Esophagus muscularis mucosa (tissue), 4 donors: ENCODE data around the gene TRABD2A. TPM values are rescaled to one million over a fixed set of nuclear protein-coding genes. Genes with fewer than 3 reads are reported as not detected.

Experiments
- DNase-seq: peaks from one replicate; pipeline ENCODE4 v3.0.0-alpha.2; 2017; ENCODE audit errors: extremely low spot score
- H3K27ac ChIP-seq, 4 donors: fragments of 200-600 bp; sonication (generic); replicated peaks in 1 of 4; 1 replicate in 3 of 4; 2 replicates in 1 of 4; pipeline ENCODE4 v1.5.1; 2016 to 2019; ENCODE audit warnings: mild to moderate bottlenecking in 1 of 4
- H3K27me3 ChIP-seq, 4 donors: fragments of 200-600 bp; sonication (generic); one replicate each; pipeline versions ENCODE4 v1.5.1 to v1.6.0; 2016 to 2019
- H3K36me3 ChIP-seq, 4 donors: fragments of 200-600 bp; sonication (generic); one replicate each; pipeline ENCODE4 v1.5.1; 2016 to 2019
- H3K4me1 ChIP-seq, 4 donors: fragments of 200-600 bp; sonication (generic); one replicate each; pipeline ENCODE4 v1.5.1; 2016 to 2019
- H3K4me3 ChIP-seq, 4 donors: fragments of 200-600 bp; sonication (generic); 1 replicate in 2 of 4; 2 replicates in 2 of 4; pipeline ENCODE4 v1.5.1; 2016 to 2019; ENCODE audit warnings: mild to moderate bottlenecking in 4 of 4, moderate library complexity in 1 of 4
- H3K9me3 ChIP-seq, 4 donors: fragments of 200-600 bp; sonication (generic); 1 replicate in 3 of 4; 2 replicates in 1 of 4; pipeline ENCODE4 v1.5.1; 2016 to 2019
- EP300 ChIP-seq: sonication (generic); formaldehyde crosslinking; IDR thresholded peaks from one replicate; pipeline ENCODE4 v1.6.1; 2017; ENCODE audit warnings: antibody characterized with exemption
- POLR2A ChIP-seq: fragments of 450-650 bp; IDR thresholded peaks from one replicate; pipeline ENCODE4 v1.6.1; 2017; ENCODE audit warnings: antibody characterized with exemption, moderate library complexity, mild to moderate bottlenecking, low read depth
- POLR2AphosphoS5 ChIP-seq, 2 donors: sonication (generic); formaldehyde crosslinking; IDR thresholded peaks; one replicate each; pipeline ENCODE4 v1.6.1; 2017; ENCODE audit warnings: antibody characterized with exemption in 2 of 2
- WGBS: methylation state at CpG from one replicate; pipeline ENCODE4 v1.1.5; 2018; 5-methylcytosine and 5-hydroxymethylcytosine counted together
- intact Hi-C: fragments of 100-400 bp; cut with DNase I; formaldehyde crosslinking; loops from one replicate; pipeline ENCODE4 v1.15.1; 2023
- total RNA-seq, 4 donors: library from RNA; depleted of rRNA; stranded (reverse); fragments of >200 nt; gene quantifications; one replicate each; pipeline versions ENCODE4 v1.1.0 to v1.2.1, GENCODE V29; 2016
- TF ChIP-seq, protein P1 (sequence below), 3 experiments: fragments of 200-600 bp in 2 of 3; fragments of 450-650 bp in 1 of 3; sonication (generic) in 2 of 3; IDR thresholded peaks; one replicate each; pipeline ENCODE4 v1.5.1; 2017 to 2019; ENCODE audit warnings: antibody characterized with exemption in 3 of 3, mild to moderate bottlenecking in 2 of 3, moderate library complexity in 1 of 3

TRABD2A gene
- total RNA-seq, 4 donors from 2014 or later: 1.2 to 3.0 (median 2.1) TPM

DNA sequence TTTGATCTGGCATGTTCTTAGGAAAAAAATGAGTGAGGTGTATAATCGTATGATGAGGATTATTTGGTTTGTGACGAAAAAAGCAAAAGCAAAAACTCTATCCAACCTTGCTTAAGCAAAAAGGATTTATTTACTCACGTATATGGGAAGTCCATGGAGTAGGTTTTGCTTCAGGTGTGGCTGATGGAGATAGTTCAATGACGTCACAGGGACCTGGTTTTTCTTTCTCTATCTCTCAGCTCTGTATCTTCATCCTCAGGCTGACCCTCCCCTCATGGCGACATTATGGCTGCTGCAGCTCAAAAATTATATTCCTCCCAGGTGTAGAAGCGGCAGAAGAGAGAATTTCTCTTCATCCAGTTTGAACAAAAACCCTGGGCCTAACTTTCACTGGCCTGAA is 33.5 kb upstream of the TRABD2A start:
- Histone ChIP-seq H3K4me1 (peaks cover 0 to 5% (median 2%) of the 10 kb centered on the region in 4 donors), H3K27ac (no peak overlapping the region), H3K36me3 (no peaks in the 10 kb centered on the region), H3K4me3 (no peak overlapping the region), H3K9me3 (no peaks in the 10 kb centered on the region), H3K27me3 (no peaks in the 10 kb centered on the region)
- TF ChIP-seq, protein P1, sequence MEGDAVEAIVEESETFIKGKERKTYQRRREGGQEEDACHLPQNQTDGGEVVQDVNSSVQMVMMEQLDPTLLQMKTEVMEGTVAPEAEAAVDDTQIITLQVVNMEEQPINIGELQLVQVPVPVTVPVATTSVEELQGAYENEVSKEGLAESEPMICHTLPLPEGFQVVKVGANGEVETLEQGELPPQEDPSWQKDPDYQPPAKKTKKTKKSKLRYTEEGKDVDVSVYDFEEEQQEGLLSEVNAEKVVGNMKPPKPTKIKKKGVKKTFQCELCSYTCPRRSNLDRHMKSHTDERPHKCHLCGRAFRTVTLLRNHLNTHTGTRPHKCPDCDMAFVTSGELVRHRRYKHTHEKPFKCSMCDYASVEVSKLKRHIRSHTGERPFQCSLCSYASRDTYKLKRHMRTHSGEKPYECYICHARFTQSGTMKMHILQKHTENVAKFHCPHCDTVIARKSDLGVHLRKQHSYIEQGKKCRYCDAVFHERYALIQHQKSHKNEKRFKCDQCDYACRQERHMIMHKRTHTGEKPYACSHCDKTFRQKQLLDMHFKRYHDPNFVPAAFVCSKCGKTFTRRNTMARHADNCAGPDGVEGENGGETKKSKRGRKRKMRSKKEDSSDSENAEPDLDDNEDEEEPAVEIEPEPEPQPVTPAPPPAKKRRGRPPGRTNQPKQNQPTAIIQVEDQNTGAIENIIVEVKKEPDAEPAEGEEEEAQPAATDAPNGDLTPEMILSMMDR (IDR thresholded peaks at IDR 0.05): no peak
- no peak for TF ChIP-seq POLR2A
- no peak for TF ChIP-seq POLR2AphosphoS5 (IDR thresholded peaks at IDR 0.05)
- no peak for TF ChIP-seq EP300
- 89% methylated on average over 6 of the region's 6 CpGs for WGBS
- intact Hi-C loops: no loop called here
- peak; percentile 37 for DNase-seq

DNA sequence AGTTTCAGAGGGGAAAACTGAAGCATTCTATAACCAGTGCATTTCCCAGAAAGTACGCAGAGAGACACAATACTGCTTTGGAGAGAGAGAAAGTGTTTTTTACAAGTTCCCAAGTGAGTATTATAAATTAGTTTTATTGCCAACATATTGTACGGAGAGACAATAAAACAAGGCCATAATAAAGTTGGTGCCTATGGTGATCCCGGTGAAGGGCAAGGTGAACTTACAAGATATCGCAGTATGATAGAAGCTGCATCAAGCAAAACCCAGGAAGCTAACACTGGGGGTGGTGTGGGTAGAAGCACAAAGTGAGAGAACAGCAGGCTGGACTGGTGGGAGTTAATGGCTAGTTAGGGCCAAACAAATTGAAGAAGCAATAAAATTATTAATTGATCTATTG is 32.1 kb upstream of the TRABD2A start:
- peak; percentile 37 for DNase-seq
- H3K4me1 ChIP-seq: no peaks in the 10 kb centered on the region
- no peak overlapping the region for H3K27ac ChIP-seq
- H3K27me3 ChIP-seq: no peaks in the 10 kb centered on the region
- 98% methylated on average over 4 of the region's 4 CpGs for WGBS
- no peaks in the 10 kb centered on the region for H3K9me3 ChIP-seq
- no peaks in the 10 kb centered on the region for H3K36me3 ChIP-seq
- intact Hi-C loops: no loop called here
- no peak overlapping the region for H3K4me3 ChIP-seq
- TF ChIP-seq EP300: no peak

DNA sequence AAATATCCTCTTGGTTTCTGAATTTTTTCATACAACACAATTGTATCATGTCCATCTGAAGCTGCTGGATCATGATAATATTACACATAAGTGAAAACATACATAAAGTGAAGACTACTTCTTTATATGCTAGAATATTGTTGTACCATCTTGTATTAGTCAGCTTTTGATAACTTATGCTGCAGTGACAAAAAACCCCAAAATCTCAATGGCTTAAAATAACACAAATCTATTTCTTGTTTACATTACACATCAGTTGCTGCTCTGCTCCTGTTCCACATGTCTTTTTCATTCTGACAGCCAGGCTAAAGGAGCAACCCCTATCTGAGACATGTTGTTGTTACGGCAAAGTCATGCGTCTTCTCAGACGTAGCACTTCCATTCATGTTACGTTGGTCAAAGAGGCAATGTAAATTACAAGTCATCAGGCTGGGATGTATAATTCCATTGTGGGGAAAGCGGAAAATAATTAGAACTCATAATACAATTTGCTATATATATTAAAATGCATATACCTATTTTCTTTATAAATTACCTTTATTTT is 30.3 kb upstream of the TRABD2A start:
- TF ChIP-seq EP300: no peak
- TF ChIP-seq, protein P1 (IDR thresholded peaks at IDR 0.05): no peak
- no peak for TF ChIP-seq POLR2AphosphoS5 (IDR thresholded peaks at IDR 0.05)
- no peak for TF ChIP-seq POLR2A
- peaks cover 5 to 15% (median 12%) of the 10 kb centered on the region in 4 donors for H3K4me1 ChIP-seq
- no peaks in the 10 kb centered on the region for H3K9me3 ChIP-seq
- H3K4me3 ChIP-seq: no peak overlapping the region
- DNase-seq: peak; percentile 12
- H3K27ac ChIP-seq: no peak overlapping the region
- H3K27me3 ChIP-seq: no peaks in the 10 kb centered on the region
- intact Hi-C loops: no loop called here
- peaks cover 0 to 5% (median 2%) of the 10 kb centered on the region in 4 donors for H3K36me3 ChIP-seq
- 96% methylated on average over 5 of the region's 5 CpGs for WGBS

DNA sequence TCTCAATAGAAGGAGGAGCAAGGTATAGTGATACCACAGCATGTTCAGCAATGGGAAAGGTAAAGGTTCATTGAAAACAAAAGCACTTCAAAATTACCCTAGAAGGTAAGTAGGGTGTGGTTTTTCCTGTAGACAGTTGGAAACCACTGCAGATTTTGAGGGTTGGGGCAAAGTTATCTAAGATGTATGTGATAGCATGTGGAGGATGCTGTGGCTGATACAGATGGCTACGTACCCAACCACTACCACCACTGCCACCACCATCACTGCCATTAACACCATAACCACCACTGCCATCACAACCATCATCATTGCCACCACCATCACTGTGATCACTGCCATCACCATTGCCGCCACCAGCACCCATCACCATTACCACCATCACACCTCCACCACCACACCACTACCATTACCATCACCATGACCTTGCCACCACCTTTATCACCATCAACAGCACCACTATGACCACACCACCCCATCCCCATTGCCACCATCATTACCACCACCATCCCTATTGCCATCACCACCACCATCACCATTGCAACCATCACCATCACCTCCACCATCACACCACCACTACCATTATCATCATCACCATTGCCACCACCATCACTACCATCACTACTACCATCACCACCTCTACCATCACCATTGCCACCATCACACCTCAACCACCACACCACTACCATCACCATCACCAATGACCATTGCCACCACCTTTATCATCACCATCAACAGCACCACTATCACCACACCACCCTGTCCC is 28.2 kb upstream of the TRABD2A start:
- 91% methylated on average over 2 of the region's 2 CpGs for WGBS
- intact Hi-C loops: loop anchor here (5.0 kb wide), 1 partner anchor 63 kb away; the partner anchor contains the start of gene KCMF1
- no peaks in the 10 kb centered on the region for H3K27me3 ChIP-seq
- peaks cover 0 to 8% (median 2%) of the 10 kb centered on the region in 4 donors for H3K36me3 ChIP-seq
- no peak overlapping the region for H3K4me3 ChIP-seq
- H3K27ac ChIP-seq: no peak overlapping the region
- H3K9me3 ChIP-seq: no peaks in the 10 kb centered on the region
- peaks cover 9 to 23% (median 18%) of the 10 kb centered on the region in 4 donors for H3K4me1 ChIP-seq
- TF ChIP-seq POLR2A (no peak), POLR2AphosphoS5 (IDR thresholded peaks at IDR 0.05) (no peak), EP300 (no peak)
- TF ChIP-seq, protein P1 (IDR thresholded peaks at IDR 0.05): no peak
- DNase-seq: peak; percentile 62

DNA sequence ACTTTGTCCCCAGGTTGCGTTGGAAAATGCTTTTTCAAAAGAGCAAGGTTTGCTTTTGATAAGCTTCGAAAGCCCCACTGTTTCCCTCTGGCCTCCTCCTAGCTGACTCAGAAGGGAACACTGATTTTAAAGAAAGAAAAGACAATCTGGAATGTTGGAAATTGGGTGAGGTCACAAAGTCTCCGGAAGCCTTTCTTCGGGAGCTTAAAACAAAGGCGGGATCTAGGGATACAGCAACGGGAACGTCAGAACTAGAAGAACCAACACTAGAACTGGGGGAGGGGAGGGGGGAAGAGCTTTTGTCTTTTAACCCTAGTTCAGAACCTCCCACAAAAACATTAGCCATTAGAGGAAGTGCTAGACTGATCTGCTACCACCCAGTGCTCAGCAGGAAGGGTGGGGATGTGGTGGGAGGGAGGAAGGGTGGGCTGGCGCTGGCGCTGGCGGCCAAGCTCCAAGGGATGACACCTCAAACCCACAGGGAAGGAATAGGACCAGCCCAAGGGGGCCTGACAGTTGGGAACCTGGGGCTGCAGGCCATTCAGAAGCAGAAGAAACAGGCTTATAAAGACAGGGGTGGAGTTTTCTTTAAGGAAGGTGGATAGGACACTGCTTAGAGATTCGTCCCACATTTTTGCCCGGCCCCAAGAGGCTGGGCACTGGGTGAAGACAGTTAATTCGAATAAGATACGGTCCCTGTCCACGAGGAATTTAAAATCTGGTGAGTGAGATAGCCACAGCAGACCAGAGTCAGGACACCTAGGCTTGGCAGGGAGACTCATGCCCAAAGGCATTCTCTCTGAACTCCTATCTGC is 26.2 kb upstream of the TRABD2A start:
- TF ChIP-seq EP300: no peak
- TF ChIP-seq POLR2AphosphoS5 (IDR thresholded peaks at IDR 0.05): peak in 1 of 2 donors; percentile 83
- H3K36me3 ChIP-seq: peaks cover 0 to 8% (median 2%) of the 10 kb centered on the region in 4 donors
- H3K27me3 ChIP-seq: no peaks in the 10 kb centered on the region
- H3K4me1 ChIP-seq: peaks cover 11 to 25% (median 19%) of the 10 kb centered on the region in 4 donors
- no peaks in the 10 kb centered on the region for H3K9me3 ChIP-seq
- DNase-seq: peak; percentile 92
- WGBS: 15% methylated on average over 15 of the region's 15 CpGs
- H3K27ac ChIP-seq: peak overlapping the region; percentile 88 to 96 (median 94)
- intact Hi-C loops: loop anchor here (5.0 kb wide), 1 partner anchor 65 kb away; the partner anchor contains the start of gene KCMF1
- peak overlapping the region; percentile 73 to 97 (median 92) for H3K4me3 ChIP-seq
